Suppressor macrophage (primary cell): ENCODE results near the gene FNDC7.
"Not testable (repeated sequence)": the region's sequence is repeated elsewhere in the genome, so short reads cannot be mapped to it uniquely, and the experiment has no call there.

Source experiments
- DNase-seq, 4 experiments: peaks; one replicate each; pipeline ENCODE4 v3.0.0-alpha.2; 2020 to 2022
- total RNA-seq, 17 experiments: gene quantifications; one replicate each; lab custom pipeline; 2026; ENCODE audit warnings: mixed read lengths in 6 of 17, inconsistent platforms in 3 of 17; lab: John Stamatoyannopoulos, UW

The FNDC7 gene, protein sequence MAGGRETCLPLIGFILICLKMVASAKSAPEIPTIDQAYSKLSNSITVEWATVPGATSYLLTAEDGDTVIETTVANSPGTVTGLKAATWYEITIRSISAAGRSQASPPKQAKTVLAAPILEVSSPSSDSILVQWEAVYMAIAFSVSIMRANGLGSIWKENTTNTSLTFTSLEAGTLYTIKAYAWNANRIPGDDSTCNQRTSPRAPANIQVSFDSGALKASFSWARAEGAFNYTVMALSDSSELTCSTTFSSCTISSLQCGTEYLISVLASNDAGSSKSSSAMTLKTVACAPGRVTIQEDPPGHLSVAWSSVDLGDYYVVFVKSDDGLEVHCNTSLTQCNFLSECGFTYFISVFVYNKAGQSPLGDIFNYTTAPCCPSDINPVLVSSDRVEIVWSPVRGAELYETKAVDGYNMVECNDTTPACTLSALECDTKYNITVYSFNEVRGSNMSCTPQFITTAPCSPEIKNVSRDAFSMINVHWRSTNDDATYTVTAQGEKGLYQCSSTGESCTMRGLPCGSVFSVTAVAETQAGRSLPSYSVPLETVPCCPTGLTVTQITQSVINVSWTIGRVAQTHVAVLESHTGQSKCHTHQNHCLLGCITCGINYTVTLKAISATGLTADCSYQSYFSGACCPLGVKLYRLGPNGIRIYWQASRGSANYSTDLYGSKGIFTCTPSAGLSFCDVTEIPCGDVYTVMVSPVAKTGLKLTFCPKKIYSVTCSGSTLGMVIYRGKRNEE
- 0 to 2.5 (median 0) reads per million in 17 experiments for total RNA-seq

DNA sequence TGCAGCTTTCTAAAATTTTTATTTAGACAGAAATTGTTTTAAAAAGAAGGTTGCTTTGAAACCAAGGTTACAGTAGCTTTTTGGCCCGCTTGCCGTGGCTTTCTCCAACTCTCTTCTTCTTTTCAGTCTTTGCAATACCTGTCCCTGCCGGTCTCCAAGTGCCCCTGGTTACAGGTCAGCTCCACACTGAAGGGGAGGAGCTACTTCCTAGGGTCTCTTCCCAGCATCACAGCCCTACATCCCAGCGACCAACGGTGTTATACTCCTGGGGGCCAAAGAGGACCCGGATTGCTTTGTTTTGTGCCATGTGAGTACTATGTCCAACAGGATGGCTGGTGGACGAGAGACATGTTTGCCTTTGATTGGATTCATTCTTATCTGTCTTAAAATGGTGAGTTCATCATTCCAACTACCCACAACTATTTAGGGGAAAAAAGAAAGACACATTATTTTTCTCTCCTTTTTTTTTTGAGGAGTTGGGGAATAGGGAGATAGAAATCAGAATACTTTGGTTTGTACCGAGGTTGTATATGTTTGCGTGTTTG, at the start of gene FNDC7:
FNDC7 (plus strand) TSS at position 303 of the 545 bp plus-strand sequence; CDS start at position 329, 26 bp downstream.
- no peak for DNase-seq

DNA sequence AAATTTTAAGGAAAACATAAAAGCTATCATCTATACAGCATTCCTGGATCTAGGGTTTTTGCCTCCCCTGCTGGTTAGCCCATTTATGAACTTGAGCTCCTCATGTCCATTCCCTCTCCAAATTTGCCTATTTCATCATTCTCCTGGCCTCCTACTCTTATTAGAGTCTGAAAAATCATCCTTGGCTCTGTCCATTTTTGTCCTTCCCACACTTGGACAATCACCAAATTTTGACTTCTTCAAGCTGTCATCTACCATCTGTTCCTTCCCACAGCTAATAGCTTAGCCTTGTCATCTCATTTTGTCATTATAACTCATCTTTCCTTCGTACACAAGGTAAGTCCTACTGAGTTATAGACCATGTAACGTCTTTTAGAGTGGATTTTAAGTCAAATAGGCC, 49.6 kb upstream of the FNDC7 start:
- no peak for DNase-seq

DNA sequence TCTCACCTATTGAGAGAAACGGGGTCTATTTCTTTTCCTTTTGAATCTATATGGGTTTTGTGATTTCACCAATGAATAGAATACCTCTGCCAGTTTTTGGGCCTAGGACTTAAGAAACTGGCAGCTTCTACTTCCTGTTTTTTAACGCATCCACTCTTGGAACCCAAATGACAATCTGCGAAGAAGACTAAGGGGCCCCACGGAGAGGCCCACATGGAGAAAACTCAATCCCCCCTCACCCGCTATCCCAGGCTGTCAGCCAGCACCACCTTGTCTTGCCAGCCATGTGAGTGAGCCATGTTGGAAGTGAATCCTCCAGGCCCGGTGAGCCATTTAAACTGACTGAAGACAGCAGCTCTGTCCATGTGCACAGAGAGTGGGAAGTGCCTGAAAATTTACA, 48.2 kb upstream of the FNDC7 start:
- DNase-seq: peak in 2 of 4 experiments; percentile 16 to 20

DNA sequence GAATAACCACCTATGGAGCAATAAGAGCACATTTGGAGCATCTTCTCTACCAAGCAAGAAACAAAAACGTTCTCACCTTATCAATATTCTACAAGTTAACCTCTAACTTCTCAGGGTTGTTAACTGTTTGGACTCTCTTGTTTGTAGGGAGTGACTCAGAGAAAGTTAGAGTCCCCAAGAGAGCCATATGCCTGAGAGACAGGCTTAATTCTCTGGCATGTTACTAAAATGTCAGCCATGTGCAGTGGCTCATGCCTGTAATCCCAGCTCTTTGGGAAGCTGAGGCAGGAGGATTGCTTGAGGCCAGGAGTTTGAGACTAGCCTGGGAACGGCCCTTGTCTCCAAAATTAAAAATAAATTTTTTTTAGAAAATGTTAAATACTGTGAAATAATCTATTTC, 47.6 kb upstream of the FNDC7 start:
- DNase-seq: no peak

DNA sequence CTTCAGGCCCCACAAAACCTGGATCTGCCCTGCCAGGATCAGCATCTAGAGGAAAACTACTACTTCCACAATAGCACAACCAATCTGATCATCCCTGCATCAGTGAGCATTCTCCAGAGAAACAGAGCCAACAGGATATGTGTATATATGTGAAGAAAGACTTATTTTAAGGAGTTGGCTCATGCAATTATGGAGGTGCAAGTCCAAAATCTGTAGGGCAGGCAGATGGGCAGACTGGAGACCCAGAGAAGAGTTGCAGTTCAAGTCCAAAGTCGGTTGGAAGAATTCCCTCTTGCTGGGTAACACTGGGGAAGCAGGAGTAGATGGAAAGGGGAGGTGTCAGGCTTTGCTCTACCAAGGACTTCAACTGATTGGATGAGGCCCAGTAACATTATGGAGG, 46.9 kb upstream of the FNDC7 start:
- no peak for DNase-seq

DNA sequence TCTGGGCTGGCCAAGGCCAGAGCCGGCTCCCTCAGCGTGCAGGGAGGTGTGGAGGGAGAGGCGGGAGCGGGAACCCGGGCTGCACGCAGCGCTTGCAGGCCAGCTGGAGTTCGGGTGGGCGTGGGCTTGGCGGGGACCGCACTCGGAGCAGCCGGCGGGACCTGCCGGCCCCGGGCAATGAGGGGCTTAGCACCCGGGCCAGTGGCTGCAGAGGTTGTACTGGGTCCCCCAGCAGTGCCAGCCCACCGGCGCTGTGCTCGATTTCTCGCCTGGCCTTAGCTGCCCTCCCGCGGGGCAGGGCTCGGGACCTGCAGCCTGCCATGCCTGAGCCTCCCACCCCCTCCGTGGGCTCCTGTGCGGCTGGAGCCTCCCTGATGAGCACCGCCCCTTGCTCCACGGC, 45.3 kb upstream of the FNDC7 start:
- not testable (repeated sequence) for DNase-seq

DNA sequence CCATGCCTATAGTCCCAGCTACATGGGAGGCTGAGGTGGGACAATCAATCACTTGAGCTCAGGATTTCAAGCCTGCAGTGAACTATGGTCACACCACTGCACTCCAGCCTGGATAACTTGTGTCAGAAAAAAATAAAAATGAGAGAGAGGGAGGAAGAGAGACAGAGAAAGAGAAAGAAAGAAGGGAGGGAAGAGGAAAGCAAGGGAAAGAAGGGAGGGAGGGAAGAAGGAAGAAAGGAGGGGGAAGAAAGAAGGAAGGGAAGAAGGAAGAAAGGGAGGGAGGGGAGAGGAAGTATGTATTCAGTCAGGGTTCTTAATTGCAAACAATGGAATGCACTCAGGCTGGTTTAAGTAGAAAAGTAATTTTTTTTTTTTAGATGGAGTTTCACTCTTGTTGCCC, 43.9 kb upstream of the FNDC7 start:
- DNase-seq: no peak

DNA sequence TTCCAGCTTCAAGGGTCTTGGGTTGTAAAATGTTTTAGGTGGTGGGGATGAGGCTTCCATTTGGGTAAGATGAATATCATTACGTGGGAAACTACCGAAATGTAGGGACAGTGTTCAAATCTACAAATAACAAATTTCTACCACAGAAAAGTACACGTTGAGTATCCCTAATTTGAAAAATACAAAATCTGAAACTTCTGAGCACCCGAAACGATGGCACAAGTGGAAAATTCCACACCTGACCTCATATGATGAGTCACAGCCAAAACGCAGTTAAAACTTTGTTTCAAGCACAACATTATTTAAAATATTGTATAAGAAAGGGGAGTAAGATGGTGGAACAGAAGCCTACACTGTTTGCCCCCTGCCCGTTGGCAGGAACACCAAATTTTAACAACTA, 43.0 kb upstream of the FNDC7 start:
- DNase-seq: no peak

DNA sequence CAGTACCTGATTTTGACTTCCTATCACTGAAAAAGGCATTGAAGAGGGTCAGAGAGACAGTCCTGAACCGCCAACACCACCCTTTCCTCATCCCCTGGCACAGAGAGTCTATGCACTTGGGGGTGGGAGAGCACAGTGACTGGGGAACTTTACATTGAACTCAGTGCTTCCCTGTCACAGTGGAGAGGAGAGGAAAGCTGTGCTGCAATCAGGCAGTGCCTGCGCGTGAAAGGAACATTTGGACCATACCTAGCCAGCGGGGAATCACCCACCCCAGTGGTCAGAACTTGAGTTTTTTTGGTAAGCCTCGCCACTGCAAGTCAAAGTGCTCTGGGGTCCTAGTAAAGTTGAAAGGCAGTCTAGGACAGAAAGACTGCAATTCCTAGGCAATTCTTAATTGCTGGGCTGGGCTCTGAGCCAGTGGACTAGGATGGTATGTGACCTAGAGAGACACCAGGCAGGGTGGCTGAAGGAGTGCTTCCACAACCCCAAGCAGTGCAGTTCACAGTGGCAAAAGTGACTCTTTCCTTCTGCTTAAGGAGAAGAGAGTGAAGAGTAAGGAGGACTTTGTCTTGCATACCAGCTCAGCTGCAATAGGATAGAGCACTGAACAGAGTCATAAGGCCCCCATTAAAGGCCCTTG, 42.5 kb upstream of the FNDC7 start:
- no peak for DNase-seq

DNA sequence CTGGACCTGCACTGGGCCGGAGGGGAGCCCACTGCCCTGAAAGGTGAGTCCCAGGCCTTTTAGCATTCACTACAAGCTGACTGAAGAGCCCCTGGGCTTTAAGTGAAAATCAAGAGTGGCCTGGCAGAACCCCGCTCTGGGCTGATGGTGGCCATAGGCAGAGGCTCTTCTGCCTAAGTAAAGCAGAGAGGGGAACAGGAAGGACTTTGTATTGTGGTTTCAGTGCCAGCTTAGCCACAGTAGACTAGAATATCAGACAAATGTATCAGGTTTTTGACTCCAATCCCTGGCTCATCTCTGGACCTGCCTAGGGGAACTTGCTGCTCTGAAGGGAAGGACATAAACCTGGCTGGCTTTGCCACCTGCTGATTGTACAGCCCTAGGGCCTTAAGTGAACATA, 41.6 kb upstream of the FNDC7 start:
- peak in 2 of 4 experiments; percentile 3 to 7 for DNase-seq

DNA sequence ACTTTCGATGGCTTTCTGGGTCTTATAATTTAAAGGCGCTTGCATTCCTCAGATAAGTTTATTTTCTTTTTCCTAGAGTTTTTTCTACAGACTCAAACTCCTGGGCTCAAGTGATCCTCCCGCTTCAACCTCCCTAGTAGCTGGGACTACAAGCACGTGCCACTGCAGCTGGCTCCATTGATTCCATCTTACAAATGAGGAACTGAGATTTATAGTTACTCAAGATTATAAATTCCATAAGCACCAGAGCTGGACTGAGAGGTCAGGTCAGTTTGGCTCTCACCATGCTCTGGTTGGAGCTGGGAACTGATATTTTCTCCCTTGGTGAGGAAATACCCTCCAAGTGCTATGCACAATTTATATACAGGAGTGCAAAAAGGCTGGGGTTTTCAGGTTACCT, 34.0 kb upstream of the FNDC7 start:
- peak; percentile 24 to 73 (median 64) for DNase-seq

DNA sequence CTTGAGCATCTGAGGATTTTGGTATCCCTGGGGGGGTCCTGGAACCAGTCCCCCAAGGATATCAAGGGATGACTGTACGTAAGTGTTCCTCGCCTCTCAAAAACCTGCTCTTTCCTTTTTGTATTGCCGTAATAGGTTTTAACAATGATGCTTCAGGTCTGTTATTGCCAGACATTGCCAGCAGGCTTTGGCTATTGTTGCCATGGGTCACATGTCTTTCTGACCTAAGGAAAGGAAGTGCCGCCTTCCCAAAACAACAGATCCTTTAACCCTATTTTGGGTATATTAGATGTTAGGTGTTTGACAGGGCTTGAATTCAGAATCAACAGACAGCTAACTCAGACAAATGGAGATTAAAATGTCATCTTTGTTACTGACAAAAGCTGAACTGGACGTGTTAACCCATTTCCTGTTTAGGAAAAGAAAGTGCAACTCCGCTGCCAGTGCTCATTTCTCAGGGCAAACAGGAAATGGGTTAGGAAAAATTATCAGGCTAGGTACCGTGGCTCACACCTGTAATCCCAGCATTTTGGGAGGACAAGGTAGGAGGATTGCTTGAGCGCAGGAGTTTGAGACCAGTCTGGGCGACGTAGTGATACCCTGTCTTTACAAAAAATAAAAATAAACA, 33.0 kb upstream of the FNDC7 start:
- DNase-seq: peak in 3 of 4 experiments; percentile 15 to 28 (median 23)

DNA sequence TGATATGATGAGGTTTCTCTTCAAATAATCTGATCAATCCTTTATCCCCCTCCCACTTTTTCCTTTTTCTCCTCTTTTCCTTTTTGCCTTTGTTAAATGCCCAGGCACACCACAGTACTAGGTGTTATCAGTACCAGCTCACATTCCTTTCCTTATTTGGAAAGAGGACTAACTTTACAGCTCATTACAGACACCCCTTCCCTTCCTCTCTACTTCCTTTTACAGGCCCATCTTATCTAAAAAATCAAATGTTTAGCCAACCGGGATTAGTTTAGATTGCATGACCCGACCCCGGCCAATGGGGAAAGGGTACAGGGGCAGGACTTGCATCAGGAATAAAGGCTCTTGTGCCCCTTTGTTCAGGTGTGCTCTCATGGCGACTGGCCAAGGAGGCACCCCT, 31.0 kb upstream of the FNDC7 start:
- DNase-seq: not testable (repeated sequence)

DNA sequence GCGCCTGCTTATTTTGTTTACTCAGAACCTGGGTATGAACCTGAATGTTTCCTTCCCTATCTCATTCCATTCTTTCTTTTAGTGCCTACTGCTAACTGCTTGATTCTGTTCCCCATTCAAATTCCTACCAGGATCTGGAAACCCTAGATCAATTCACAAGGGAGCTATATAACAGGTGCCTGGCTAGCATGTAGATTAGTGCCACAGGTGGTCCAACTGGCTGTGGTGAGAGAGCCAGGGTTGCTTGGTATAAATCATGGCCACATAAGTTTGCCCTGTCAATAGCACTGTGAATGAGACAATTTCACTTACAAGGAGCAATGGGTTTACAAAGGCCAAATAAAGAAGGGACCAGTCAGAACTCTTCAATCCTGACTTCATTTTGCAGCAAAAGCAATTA, 27.2 kb upstream of the FNDC7 start:
- DNase-seq: no peak

DNA sequence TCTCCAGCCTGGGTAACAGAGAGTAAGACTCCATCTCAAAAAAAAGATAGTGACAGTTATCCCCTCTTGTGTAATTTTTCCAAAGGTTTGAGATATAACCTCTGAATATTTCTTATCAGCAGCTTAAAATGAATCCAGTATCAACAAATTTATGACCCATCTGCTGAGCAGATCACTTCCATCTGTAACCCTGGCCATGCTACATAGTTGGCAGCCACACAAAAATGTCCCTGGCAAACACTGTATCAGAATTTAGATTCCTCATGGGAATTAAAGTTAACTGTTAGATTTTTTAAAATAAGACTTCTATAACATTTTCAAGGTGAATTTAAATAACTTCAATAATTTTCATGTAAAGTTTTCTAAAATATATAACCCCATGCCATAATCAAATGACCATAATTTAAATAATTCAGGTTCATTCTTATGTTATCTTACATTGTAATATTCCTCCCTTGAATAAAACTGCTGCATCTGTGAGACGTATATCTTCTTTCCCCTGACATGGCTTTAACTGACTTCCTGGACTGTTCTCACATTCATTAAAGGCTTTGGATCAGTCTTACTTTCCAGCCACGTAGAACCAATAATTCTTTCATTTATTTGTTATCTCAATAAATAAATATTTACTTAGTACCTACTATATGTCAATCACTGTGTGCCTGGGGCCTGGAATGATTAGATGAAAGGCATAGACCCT, 25.9 kb upstream of the FNDC7 start:
- DNase-seq: no peak

DNA sequence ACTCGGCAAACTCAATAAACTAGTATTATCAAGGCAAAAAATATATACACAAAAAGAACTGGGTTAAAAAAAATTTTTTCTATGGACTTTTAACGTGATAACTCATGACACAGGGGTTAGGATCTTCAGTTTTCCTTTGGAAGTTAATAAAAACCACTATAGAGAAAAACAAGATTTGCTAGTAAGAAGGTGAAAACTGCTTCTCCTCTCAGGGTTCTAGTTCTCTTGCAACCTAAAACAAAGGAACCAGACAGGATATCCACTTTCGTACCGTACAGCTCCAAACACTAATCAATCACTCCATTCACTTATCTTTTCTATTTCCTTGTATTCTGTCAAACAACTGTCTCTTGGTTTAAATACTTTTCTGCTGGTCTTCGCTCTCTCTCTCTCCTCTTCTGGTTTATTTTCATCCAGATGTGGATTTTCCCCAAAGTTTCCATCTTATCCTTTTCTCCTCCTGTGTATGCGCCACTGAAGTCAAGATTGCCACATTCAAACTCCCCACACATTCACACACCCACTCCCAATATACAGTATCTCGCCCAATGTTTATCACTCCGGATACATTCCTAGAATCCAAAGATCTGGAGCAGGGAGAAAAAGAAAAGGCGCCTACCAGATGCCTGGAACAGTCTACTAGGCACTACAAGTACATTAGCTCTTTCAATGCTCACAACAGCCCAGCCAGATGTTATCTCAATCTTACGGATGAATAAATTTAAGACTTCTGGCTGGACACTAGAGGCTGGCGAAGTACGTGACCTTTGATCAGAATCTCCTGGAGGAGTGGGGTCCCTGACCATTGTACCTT, 21.4 kb upstream of the FNDC7 start:
- peak in 2 of 4 experiments; percentile 11 to 17 for DNase-seq

DNA sequence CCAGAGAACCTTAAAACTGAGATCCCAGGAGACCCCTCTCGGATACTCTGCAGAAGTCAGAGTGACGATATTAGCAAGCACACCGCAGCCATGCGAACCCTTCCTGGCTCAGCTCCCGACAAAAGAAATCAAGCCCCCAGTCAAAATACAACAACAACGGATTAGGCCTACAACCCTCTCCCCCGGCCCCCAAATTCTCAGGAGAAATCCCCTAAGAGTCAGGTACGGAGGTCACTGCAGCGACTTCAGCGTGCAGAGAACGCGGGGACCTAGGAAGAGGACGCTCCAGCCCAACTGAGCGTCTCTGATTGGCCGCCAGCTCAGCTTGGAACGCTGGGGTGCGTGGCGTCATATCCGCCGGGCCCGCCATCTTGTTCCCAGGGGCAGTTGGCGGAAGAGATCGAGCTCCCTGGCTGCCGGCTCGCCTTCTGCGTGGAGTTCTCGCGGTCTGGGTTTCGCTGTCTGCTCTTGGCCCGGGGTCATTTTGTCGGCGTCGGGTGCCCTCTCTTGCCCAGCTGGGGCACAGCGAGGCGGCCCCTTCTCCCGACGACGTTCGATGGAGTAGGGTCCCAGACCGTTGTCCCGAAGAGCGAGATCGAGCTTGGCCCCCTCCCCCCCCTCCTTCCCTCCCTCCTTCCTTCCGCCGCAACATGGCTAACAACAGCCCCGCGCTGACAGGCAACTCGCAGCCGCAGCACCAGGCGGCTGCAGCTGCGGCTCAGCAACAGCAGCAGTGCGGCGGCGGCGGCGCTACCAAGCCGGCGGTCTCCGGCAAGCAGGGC, 20.6 kb upstream of the FNDC7 start, which contains the start of gene PRPF38B:
PRPF38B (plus strand) TSS at position 369 of the 782 bp plus-strand sequence; CDS start at position 651, 282 bp downstream.
- DNase-seq: peak; percentile 93 to 96 (median 96)

DNA sequence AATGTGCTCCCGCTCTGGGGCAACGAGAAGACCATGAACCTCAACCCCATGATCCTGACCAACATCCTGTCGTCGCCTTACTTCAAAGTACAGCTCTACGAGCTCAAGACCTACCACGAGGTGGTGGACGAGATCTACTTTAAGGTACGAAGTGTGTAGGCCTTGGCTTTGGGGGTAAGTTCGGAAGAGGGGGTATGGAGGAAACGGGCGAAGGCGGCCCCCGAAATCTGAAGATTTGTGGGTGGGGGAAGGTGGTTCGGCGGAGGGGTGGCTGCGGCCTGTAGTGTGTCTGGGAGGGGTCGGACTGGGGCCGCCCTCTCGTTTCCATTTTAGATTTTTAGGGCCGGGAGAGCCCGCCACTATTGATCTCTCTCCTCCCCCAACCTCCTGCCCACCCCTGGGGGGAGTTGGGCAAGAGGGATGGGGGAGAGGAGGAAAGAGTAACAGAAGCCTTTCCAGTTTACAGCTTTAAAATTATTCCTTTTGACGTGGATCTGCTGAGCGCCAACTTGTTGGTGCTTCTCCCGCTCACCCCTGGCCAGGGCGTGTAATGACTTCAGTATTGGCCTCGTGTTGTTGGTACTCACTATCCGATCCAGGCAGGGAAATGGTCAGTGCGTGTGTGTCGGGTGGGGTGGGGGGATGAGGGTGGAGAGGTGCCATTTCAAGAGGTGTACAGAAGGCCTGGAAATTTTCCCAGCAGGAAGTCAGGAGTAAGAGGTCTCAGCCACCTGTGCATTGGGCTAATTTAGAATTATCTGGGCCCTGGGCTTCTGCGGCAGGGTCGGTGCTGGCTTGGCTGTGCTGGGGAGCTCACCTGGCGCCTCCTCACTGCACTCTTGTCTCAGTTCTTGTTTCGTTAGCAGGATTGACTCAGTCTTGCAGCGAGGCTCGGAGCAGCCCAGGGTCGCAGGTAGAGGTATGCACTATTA, 19.7 kb upstream of the FNDC7 start:
- DNase-seq: peak; percentile 28 to 80 (median 41)

DNA sequence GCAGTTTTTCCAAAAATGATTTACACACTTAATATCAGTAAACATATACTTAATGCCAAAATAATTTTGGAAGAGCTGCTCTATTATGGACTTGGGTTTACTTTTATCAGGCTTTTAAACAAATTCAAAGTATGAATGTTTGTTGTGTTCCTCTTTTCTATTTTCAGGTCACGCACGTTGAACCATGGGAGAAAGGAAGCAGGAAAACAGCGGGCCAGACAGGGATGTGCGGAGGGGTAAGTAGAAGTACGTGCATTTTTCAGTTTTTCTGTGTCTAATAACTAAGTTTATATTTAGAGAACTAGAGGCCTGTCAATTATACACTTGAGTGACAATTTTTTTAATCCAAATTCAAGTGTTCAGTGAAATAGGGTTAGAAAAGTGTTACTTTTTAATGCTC, 17.2 kb upstream of the FNDC7 start:
- DNase-seq: peak; percentile 49 to 64 (median 56)
